SK-N-MC (cell line): ENCODE results near the gene BABAM2.

Experiments
- EZH2 ChIP-seq: fragments of 200-600 bp; sonication (generic); IDR thresholded peaks from one replicate; pipeline ENCODE4 v1.6.1; 2017; ENCODE audit warnings: antibody characterized with exemption
- FOXP2 ChIP-seq: optimal IDR thresholded peaks from 2 replicates; pipeline ENCODE3; 2011; ENCODE audit warnings: mild to moderate bottlenecking, moderate library complexity; ENCODE audit not compliant: insufficient read depth; ENCODE audit errors: extremely low read length, control extremely low read depth
- POLR2AphosphoS5 ChIP-seq: IDR thresholded peaks from 2 replicates; pipeline ENCODE4 v1.6.1; 2012; ENCODE audit warnings: mild to moderate bottlenecking, low read depth, low read length, borderline replicate concordance

GRCh38 chr2:28168376-28168775 lies 277.8 kb downstream of the BABAM2 start:
- TF ChIP-seq POLR2AphosphoS5: no peak
- no peak for TF ChIP-seq EZH2
- no peak for TF ChIP-seq FOXP2
